ENCODE results near the gene TNPO3. TPM values are rescaled to one million over a fixed set of nuclear protein-coding genes. Genes with fewer than 3 reads are reported as not detected.

The TNPO3 gene
- total RNA-seq, 1 experiment from 2014 or later: 58.5 TPM

DNA sequence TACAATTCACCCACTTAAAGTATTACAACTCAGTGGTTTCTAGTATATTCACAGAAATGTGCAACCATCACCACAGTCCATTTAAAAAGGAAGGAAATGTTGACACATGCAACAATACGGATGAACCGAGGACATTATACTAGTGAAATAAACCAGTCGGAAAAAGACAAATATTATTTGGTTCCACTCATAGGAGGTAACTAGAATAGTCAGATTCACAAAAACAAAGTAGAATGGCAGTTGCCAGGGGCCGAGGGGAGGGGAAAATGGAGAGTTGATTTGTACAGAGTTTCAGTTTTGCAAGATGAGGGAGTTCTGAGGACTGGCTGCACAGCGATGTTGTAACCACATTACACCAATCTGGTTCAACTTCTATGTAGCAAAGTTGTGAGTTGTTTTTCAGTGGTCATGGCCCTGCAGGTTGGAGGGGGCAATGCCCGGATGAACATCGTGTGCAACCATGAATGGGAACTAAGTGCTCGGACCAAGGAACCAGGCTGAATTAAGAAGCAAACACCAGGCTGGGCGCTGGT is 17.6 kb upstream of the TNPO3 start:
- intact Hi-C loops (cut with micrococcal nuclease): no loop called here
- ChIA-PET RAD21 (ENCODE audit: low non-redundant PET in 1 of 2, low total read pairs in 2 of 2, uncharacterized antibody in 2 of 2, unreplicated experiment in 2 of 2) (no interaction called here), POLR2A (no interaction called here), CTCF (no interaction called here)
- DNase-seq (ENCODE audit: low read depth, low spot score): no peak
- H3K4me1 ChIP-seq (ENCODE audit: control insufficient read depth in 1 of 2, insufficient read depth in 2 of 2, low read length in 2 of 2): no peaks in the 10 kb centered on the region
- H3K9ac ChIP-seq (ENCODE audit: low read length): no peak overlapping the region
- no peak overlapping the region for H3K4me2 ChIP-seq (ENCODE audit: low read length)
- H3K9me3 ChIP-seq (ENCODE audit: control insufficient read depth in 1 of 2, insufficient read depth in 1 of 2, low read depth in 1 of 2, low read length in 2 of 2): no peaks in the 10 kb centered on the region
- H3K79me2 ChIP-seq (ENCODE audit: insufficient read depth, low read length): no peaks in the 10 kb centered on the region
- no peak for TF ChIP-seq EZH2phosphoT487 (IDR thresholded peaks at IDR 0.05; ENCODE audit: borderline replicate concordance)
- TF ChIP-seq SRF (IDR thresholded peaks at IDR 0.05; ENCODE audit: low read depth): no peak
- no peak for TF ChIP-seq POLR2AphosphoS5 (IDR thresholded peaks at IDR 0.05; ENCODE audit: low read depth, low read length)
- TF ChIP-seq ZNF274 (IDR thresholded peaks at IDR 0.05; ENCODE audit: low read depth, low read length): no peak
- no peak for TF ChIP-seq ZFX (IDR thresholded peaks at IDR 0.05)
- TF ChIP-seq JUND (IDR thresholded peaks at IDR 0.05): no peak
- TF ChIP-seq FOSL1 (IDR thresholded peaks at IDR 0.05; ENCODE audit: low read depth): no peak
- TF ChIP-seq SP1 (IDR thresholded peaks at IDR 0.05; ENCODE audit: low read depth): no peak
- TF ChIP-seq TCF7L2 (IDR thresholded peaks at IDR 0.05; ENCODE audit: borderline replicate concordance, extremely low read depth, insufficient read depth, insufficient read length): no peak
- TF ChIP-seq EGR1 (IDR thresholded peaks at IDR 0.05; ENCODE audit: low read depth): no peak
- TF ChIP-seq YY1 (IDR thresholded peaks at IDR 0.05; ENCODE audit: extremely low read depth, insufficient replicate concordance, low read depth, low read length): no peak
- TF ChIP-seq CBX3 (IDR thresholded peaks at IDR 0.05; ENCODE audit: low read depth): no peak
- no peak for TF ChIP-seq ELF1 (IDR thresholded peaks at IDR 0.05; ENCODE audit: borderline replicate concordance, low read depth)
- TF ChIP-seq SIN3A (IDR thresholded peaks at IDR 0.05; ENCODE audit: low read depth): no peak
- TF ChIP-seq, protein P1, sequence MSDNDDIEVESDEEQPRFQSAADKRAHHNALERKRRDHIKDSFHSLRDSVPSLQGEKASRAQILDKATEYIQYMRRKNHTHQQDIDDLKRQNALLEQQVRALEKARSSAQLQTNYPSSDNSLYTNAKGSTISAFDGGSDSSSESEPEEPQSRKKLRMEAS (IDR thresholded peaks at IDR 0.05): no peak
- TF ChIP-seq, protein P2, sequence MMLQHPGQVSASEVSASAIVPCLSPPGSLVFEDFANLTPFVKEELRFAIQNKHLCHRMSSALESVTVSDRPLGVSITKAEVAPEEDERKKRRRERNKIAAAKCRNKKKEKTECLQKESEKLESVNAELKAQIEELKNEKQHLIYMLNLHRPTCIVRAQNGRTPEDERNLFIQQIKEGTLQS (IDR thresholded peaks at IDR 0.05): no peak
- TF ChIP-seq, protein P3, sequence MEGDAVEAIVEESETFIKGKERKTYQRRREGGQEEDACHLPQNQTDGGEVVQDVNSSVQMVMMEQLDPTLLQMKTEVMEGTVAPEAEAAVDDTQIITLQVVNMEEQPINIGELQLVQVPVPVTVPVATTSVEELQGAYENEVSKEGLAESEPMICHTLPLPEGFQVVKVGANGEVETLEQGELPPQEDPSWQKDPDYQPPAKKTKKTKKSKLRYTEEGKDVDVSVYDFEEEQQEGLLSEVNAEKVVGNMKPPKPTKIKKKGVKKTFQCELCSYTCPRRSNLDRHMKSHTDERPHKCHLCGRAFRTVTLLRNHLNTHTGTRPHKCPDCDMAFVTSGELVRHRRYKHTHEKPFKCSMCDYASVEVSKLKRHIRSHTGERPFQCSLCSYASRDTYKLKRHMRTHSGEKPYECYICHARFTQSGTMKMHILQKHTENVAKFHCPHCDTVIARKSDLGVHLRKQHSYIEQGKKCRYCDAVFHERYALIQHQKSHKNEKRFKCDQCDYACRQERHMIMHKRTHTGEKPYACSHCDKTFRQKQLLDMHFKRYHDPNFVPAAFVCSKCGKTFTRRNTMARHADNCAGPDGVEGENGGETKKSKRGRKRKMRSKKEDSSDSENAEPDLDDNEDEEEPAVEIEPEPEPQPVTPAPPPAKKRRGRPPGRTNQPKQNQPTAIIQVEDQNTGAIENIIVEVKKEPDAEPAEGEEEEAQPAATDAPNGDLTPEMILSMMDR (IDR thresholded peaks at IDR 0.05 in 2 of 3, conservative IDR thresholded peaks at IDR 0.05 in 1 of 3; ENCODE audit: borderline replicate concordance in 1 of 3, insufficient read depth in 1 of 3, low read depth in 2 of 3, low read length in 2 of 3): no peak
- ATAC-seq: no peak
- no peak overlapping the region for H2AFZ ChIP-seq (ENCODE audit: low read depth, low read length, poor library complexity, severe bottlenecking)
- H3K27me3 ChIP-seq (ENCODE audit: insufficient read depth, low read length): no peaks in the 10 kb centered on the region
- H3K36me3 ChIP-seq (ENCODE audit: control insufficient read depth in 1 of 2, insufficient read depth in 2 of 2, low read length in 2 of 2): no peaks in the 10 kb centered on the region
- H3K27ac ChIP-seq (ENCODE audit: low read depth, low read length): no peak overlapping the region
- no peaks in the 10 kb centered on the region for H4K20me1 ChIP-seq (ENCODE audit: insufficient read depth)
- H3K9me2 ChIP-seq (ENCODE audit: insufficient read depth): no peaks in the 10 kb centered on the region
- no peak overlapping the region for H3K4me3 ChIP-seq (replicated peaks in 1 of 2; ENCODE audit: low read depth in 1 of 2, low read length in 2 of 2)
- BruUV-seq (replicated peaks): no TSS peak
